Measurements from ENCODE around the gene TUB. TPM values are rescaled to one million over a fixed set of nuclear protein-coding genes. Genes with fewer than 3 reads are reported as not detected.

TUB gene
- polyA plus RNA-seq, 1 donor (not counting 4 experiments of a cell fraction or from before 2014, with no cell fraction given) = 0.84 TPM

DNA sequence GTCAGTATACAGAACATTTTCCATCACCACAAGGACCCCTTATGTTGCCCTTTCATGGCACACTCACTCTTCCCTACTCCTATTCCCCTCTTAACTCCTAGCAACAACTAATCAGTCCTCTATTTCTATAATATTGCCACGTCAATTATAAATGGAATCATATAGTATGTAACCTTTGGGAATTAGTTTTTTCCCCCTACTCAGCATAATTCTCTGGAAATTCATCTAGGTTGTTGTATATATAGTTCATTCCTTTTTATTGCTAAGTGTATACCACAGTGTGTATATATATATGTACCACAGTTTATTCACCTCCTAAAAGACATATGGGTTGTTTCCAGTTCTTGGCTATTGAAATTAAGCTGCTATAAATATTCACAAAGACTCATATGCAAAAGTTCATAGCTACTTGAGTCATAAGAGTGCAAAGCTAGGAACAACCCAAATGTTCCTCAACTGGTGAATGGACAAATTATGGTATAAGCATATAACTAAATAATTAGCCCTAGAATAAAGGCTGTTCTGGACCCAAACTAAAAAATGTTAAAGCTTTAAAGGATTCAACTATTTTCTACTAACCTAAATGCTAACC is 41.3 kb downstream of the TUB start:
- Histone ChIP-seq H3K9ac (ENCODE audit: control insufficient read depth, extremely low read depth, insufficient read depth, low read length) (no peak overlapping the region), H4K20me1 (ENCODE audit: control insufficient read depth, extremely low read depth, insufficient read depth, low read length) (no peaks in the 10 kb centered on the region), H3K27me3 (ENCODE audit: control insufficient read depth, extremely low read depth, insufficient read depth, low read length) (no peaks in the 10 kb centered on the region), H3K79me2 (ENCODE audit: control insufficient read depth, insufficient read depth, low read length) (no peaks in the 10 kb centered on the region), H3K4me3 (ENCODE audit: control insufficient read depth in 2 of 3, extremely low read depth in 1 of 3, insufficient read depth in 2 of 3, low read depth in 1 of 3, low read length in 3 of 3) (no peak overlapping the region), H3K9me1 (ENCODE audit: control insufficient read depth, extremely low read depth, insufficient read depth, low read length) (no peaks in the 10 kb centered on the region), H3K4me2 (ENCODE audit: control insufficient read depth, extremely low read depth, insufficient read depth, low read depth, low read length) (no peak overlapping the region), H3K36me3 (ENCODE audit: control insufficient read depth in 2 of 2, extremely low read depth in 1 of 2, insufficient read depth in 2 of 2, low read length in 2 of 2) (no peaks in the 10 kb centered on the region), H3K9me3 (ENCODE audit: control insufficient read depth, low read depth, low read length) (no peaks in the 10 kb centered on the region), H2AFZ (ENCODE audit: control insufficient read depth, low read length) (no peak overlapping the region), H3K27ac (ENCODE audit: control insufficient read depth, insufficient read depth, low read length) (no peak overlapping the region), H3K4me1 (ENCODE audit: control insufficient read depth, extremely low read depth, insufficient read depth, low read length) (no peaks in the 10 kb centered on the region)
- no peak for TF ChIP-seq EZH2 (IDR thresholded peaks at IDR 0.05; ENCODE audit: low read length)
- TF ChIP-seq, protein P1, sequence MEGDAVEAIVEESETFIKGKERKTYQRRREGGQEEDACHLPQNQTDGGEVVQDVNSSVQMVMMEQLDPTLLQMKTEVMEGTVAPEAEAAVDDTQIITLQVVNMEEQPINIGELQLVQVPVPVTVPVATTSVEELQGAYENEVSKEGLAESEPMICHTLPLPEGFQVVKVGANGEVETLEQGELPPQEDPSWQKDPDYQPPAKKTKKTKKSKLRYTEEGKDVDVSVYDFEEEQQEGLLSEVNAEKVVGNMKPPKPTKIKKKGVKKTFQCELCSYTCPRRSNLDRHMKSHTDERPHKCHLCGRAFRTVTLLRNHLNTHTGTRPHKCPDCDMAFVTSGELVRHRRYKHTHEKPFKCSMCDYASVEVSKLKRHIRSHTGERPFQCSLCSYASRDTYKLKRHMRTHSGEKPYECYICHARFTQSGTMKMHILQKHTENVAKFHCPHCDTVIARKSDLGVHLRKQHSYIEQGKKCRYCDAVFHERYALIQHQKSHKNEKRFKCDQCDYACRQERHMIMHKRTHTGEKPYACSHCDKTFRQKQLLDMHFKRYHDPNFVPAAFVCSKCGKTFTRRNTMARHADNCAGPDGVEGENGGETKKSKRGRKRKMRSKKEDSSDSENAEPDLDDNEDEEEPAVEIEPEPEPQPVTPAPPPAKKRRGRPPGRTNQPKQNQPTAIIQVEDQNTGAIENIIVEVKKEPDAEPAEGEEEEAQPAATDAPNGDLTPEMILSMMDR (optimal IDR thresholded peaks at IDR 0.05 in 1 of 3, IDR thresholded peaks at IDR 0.05 in 1 of 3, conservative IDR thresholded peaks at IDR 0.05 in 1 of 3; ENCODE audit: extremely low read depth in 1 of 3, insufficient read depth in 2 of 3, low read length in 3 of 3) = no peak
- DNase-seq (ENCODE audit: low read depth, low spot score) (no peak), FAIRE-seq (no peak)
- dilution Hi-C loops (cut with MboI; ENCODE audit: extremely low pct_ligation_motif_present, low sequenced_read_pairs) = no loop called here

GRCh38 chr11:8126649-8127289 is 45.8 kb downstream of the TUB start:
- H3K27me3 ChIP-seq (ENCODE audit: control insufficient read depth, extremely low read depth, insufficient read depth, low read length) = no peaks in the 10 kb centered on the region
- H3K27ac ChIP-seq (ENCODE audit: control insufficient read depth, insufficient read depth, low read length) = no peak overlapping the region
- dilution Hi-C loops (cut with MboI; ENCODE audit: extremely low pct_ligation_motif_present, low sequenced_read_pairs) = no loop called here
- no peaks in the 10 kb centered on the region for H3K36me3 ChIP-seq (ENCODE audit: control insufficient read depth in 2 of 2, extremely low read depth in 1 of 2, insufficient read depth in 2 of 2, low read length in 2 of 2)
- no peak overlapping the region for H3K9ac ChIP-seq (ENCODE audit: control insufficient read depth, extremely low read depth, insufficient read depth, low read length)
- no peaks in the 10 kb centered on the region for H3K79me2 ChIP-seq (ENCODE audit: control insufficient read depth, insufficient read depth, low read length)
- FAIRE-seq (no peak), DNase-seq (ENCODE audit: low read depth, low spot score) (no peak)
- H3K4me2 ChIP-seq (ENCODE audit: control insufficient read depth, extremely low read depth, insufficient read depth, low read depth, low read length) = no peak overlapping the region
- no peak overlapping the region for H2AFZ ChIP-seq (ENCODE audit: control insufficient read depth, low read length)
- H4K20me1 ChIP-seq (ENCODE audit: control insufficient read depth, extremely low read depth, insufficient read depth, low read length) = no peaks in the 10 kb centered on the region
- no peak overlapping the region for H3K4me3 ChIP-seq (ENCODE audit: control insufficient read depth in 2 of 3, extremely low read depth in 1 of 3, insufficient read depth in 2 of 3, low read depth in 1 of 3, low read length in 3 of 3)
- H3K4me1 ChIP-seq (ENCODE audit: control insufficient read depth, extremely low read depth, insufficient read depth, low read length) = no peaks in the 10 kb centered on the region
- no peak for TF ChIP-seq EZH2 (IDR thresholded peaks at IDR 0.05; ENCODE audit: low read length)
- TF ChIP-seq, protein P1 (optimal IDR thresholded peaks at IDR 0.05 in 1 of 3, IDR thresholded peaks at IDR 0.05 in 1 of 3, conservative IDR thresholded peaks at IDR 0.05 in 1 of 3; ENCODE audit: extremely low read depth in 1 of 3, insufficient read depth in 2 of 3, low read length in 3 of 3) = no peak
- no peaks in the 10 kb centered on the region for H3K9me3 ChIP-seq (ENCODE audit: control insufficient read depth, low read depth, low read length)
- no peaks in the 10 kb centered on the region for H3K9me1 ChIP-seq (ENCODE audit: control insufficient read depth, extremely low read depth, insufficient read depth, low read length)

All from keratinocyte (primary cell).